Thymus (tissue), 11 donors: ENCODE data around the gene KDM8. TPM values are rescaled to one million over a fixed set of nuclear protein-coding genes. Genes with fewer than 3 reads are reported as not detected.
"Not testable (repeated sequence)": the region's sequence is repeated elsewhere in the genome, so short reads cannot be mapped to it uniquely, and the experiment has no call there.

Experiments
- DNase-seq, 9 donors: peaks; one replicate each; pipeline ENCODE4 v3.0.0-alpha.2; 2013; ENCODE audit warnings: low spot score in 9 of 9, low read depth in 6 of 9, missing footprints in 1 of 9
- H3K27ac ChIP-seq, 2 donors: one replicate each; pipeline ENCODE4 v1.5.1; 2013; ENCODE audit warnings: control low read depth in 1 of 2, low read depth in 1 of 2, low read length in 1 of 2, mild to moderate bottlenecking in 1 of 2, moderate library complexity in 1 of 2
- H3K27me3 ChIP-seq, 2 donors: one replicate each; pipeline ENCODE4 v1.5.1; 2013; ENCODE audit warnings: low read length in 1 of 2; ENCODE audit not compliant: control insufficient read depth in 2 of 2, insufficient read depth in 1 of 2
- H3K36me3 ChIP-seq, 2 donors: one replicate each; pipeline ENCODE4 v1.5.1; 2013; ENCODE audit warnings: low read length in 1 of 2, mild to moderate bottlenecking in 1 of 2, moderate library complexity in 1 of 2; ENCODE audit not compliant: control insufficient read depth in 2 of 2, insufficient read depth in 2 of 2
- H3K4me1 ChIP-seq, 2 donors: one replicate each; pipeline ENCODE4 v1.5.1; 2013; ENCODE audit warnings: low read length in 2 of 2; ENCODE audit not compliant: control insufficient read depth in 2 of 2, insufficient read depth in 2 of 2
- H3K4me3 ChIP-seq, 2 donors: one replicate each; pipeline ENCODE4 v1.5.1; 2013; ENCODE audit warnings: low read length in 2 of 2, control low read depth in 1 of 2, mild to moderate bottlenecking in 1 of 2
- H3K9me3 ChIP-seq, 2 donors: one replicate each; pipeline ENCODE4 v1.5.1; 2013; ENCODE audit warnings: low read length in 1 of 2, mild to moderate bottlenecking in 1 of 2; ENCODE audit not compliant: control insufficient read depth in 2 of 2, insufficient read depth in 1 of 2
- WGBS: extraction: QIAGEN DNeasy Blood & Tissue Kit; methylation state at CpG from one replicate; pipeline ENCODE4 v1.1.7; 2013; 5-methylcytosine and 5-hydroxymethylcytosine counted together
- polyA plus RNA-seq: library from polyadenylated mRNA; stranded (reverse); fragments of 200-250 nt; gene quantifications from one replicate; pipeline ENCODE4 v1.2.3, GENCODE V29; 2013
- total RNA-seq: library from RNA; stranded (reverse); fragments of 120-200 nt; gene quantifications from one replicate; pipeline ENCODE4 v1.2.4, GENCODE V29; 2013
- donor health status: healthy.

KDM8 gene
- total and polyA plus RNA-seq, 2 donors, result 6.2 to 7.1 TPM

DNA sequence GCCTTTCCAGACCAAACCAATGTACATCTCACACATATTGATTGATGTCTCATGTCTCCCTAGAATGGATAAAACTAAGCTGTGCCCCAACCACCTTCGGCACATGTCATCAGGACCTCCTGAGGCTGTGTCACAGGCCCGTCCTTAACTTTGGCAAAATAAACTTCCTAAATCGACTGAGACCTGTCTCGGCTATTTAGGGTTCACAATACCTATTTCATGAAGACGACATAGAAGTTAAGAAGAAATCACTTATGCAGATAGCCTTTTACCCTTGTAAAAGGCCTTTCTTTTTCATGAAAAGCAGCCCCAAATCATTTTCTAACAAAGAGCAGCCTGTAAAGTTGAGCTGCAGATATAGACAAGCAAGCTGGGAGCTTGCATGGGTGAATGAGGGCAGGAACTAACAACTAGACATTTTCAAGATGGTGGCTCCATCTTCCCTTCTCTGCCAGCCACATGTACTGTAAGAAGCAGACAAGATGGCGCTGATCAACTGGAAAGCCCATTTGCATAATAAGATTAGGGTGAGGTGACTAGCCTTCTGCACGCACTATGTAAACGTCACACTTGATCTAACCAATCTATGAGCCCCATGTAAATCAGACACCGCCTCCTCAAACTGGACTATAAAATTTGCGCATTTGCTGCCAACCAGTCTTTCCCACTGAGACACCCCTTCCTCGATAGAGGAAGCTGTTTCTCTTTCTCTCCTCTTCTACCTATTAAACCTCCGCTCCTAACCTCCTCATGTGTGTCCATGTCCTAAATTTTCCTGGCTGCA, 4.7 kb upstream of the KDM8 start:
- no peaks in the 10 kb centered on the region for H3K27me3 ChIP-seq

DNA sequence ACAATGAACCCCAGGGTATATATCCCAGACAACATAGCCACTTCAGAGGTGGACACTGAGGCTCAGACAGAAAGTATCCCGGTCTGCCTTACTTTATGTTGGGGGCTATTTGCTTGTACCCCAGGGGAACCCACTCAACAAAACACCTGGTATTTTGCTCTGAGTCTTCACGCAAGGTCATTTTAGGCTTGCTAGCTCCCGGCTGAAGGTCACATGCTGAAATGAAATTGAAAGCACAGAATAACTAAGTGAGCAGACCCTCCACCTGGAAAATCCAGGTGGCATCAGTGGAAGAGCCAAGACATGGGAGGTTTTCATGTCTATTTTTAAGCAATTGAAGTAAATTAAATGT, 4.1 kb upstream of the KDM8 start:
- WGBS, result 75% methylated on average over 3 of the region's 3 CpGs
- H3K27ac ChIP-seq, result peak overlapping the region in 1 of 2 donors; percentile 85
- no peak overlapping the region for H3K4me3 ChIP-seq
- no peaks in the 10 kb centered on the region for H3K36me3 ChIP-seq
- no peaks in the 10 kb centered on the region for H3K9me3 ChIP-seq
- peak in 1 of 9 donors; percentile 16 for DNase-seq
- H3K27me3 ChIP-seq, result no peaks in the 10 kb centered on the region
- peaks cover 14 to 35% of the 10 kb centered on the region in 2 donors for H3K4me1 ChIP-seq

More for the DNA sequence above, 4.7 kb upstream of the KDM8 start:
- WGBS, result 98% methylated on average over 12 of the region's 12 CpGs
- no peaks in the 10 kb centered on the region for H3K36me3 ChIP-seq
- no peaks in the 10 kb centered on the region for H3K9me3 ChIP-seq
- DNase-seq, result no peak
- peak overlapping the region in 1 of 2 donors; percentile 85 for H3K27ac ChIP-seq
- H3K4me3 ChIP-seq, result no peak overlapping the region
- H3K4me1 ChIP-seq, result peaks cover 13 to 31% of the 10 kb centered on the region in 2 donors

DNA sequence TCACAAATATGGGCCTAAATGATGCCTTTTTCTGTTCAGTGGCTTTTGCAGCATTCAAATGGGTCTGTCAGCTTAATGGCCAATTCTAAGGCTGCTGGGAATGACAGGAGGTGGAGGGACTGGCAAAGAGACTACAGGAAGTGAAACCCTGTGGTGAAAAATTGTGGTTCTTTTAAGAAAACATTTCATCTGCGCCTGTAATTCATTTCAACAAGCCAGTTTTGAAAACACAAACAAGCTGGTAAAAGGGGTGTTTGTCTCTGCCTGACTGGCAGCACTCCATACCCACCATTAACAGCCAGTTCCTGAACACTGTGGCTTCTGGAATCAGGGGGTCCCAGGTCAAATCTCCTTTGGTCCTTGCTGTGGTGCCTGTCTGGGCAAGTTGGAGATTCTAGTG, 3.6 kb upstream of the KDM8 start:
- peak overlapping the region; percentile 85 to 92 for H3K27ac ChIP-seq

DNA sequence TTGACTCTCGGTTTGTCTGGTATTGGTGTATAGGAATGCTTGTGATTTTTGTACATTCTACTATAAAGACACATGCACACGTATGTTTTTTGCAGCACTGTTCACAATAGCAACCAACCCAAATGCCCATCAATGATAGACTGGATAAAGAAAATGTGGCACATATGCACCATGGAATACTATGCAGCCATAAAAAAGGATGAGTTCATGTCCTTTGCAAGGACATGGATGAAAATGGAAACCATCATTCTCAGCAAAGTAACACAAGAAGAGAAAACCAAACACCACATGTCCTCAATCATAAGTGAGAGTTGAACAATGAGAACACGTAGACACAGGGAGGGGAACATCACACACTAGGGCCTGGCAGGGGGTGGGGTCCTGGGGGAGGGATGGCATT, 2.4 kb upstream of the KDM8 start:
- not testable (repeated sequence) for H3K27me3 ChIP-seq, H3K4me3 ChIP-seq, DNase-seq, H3K27ac ChIP-seq, H3K9me3 ChIP-seq, H3K36me3 ChIP-seq
- WGBS, result 96% methylated on average over 3 of the region's 3 CpGs
- H3K4me1 ChIP-seq, result peaks cover 17 to 37% of the 10 kb centered on the region in 2 donors

More for the DNA sequence above, 3.6 kb upstream of the KDM8 start:
- peak in 3 of 9 donors; percentile 39 to 80 (median 44) for DNase-seq
- no peaks in the 10 kb centered on the region for H3K36me3 ChIP-seq
- H3K27me3 ChIP-seq, result no peaks in the 10 kb centered on the region
- H3K4me1 ChIP-seq, result peaks cover 19 to 40% of the 10 kb centered on the region in 2 donors
- no peaks in the 10 kb centered on the region for H3K9me3 ChIP-seq
- WGBS, result 3% methylated on average over 1 of the region's 1 CpG
- H3K4me3 ChIP-seq, result no peak overlapping the region

DNA sequence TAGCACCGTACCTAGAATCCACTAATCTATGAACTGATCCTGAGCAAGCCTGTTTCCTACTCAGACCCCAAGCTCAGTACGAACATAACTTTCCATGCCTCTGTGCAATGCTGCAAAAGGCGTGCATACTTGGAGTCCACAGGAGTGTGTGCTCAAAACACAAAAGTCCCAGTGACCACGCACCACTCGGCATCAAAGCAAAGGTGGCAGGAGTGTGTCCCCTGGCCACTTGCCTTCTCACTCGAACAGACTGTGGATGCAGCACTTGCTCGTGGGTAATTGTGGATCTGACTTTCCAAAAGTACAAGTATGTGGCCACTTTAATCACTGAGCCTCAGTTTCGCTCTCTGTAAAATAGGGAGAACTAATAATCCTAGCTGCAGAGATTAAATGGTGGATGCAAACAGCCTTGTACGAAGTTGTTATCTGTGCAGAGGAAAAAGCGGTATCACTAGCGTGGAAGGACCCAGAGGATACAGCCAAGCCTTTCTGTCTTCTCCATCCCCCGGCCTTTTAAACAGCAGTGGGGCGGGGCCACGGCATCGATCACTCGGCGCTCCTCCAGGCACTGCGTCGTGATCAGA, 311 bp upstream of the KDM8 start:
- H3K27ac ChIP-seq, result peak overlapping the region; percentile 99 to 100
- peak in 2 of 9 donors; percentile 92 for DNase-seq
- peak overlapping the region; percentile 90 to 97 for H3K4me3 ChIP-seq
- 27% methylated on average over 19 of the region's 19 CpGs for WGBS
- no peaks in the 10 kb centered on the region for H3K27me3 ChIP-seq
- H3K36me3 ChIP-seq, result no peaks in the 10 kb centered on the region
- H3K4me1 ChIP-seq, result peaks cover 14 to 31% of the 10 kb centered on the region in 2 donors
- no peaks in the 10 kb centered on the region for H3K9me3 ChIP-seq

DNA sequence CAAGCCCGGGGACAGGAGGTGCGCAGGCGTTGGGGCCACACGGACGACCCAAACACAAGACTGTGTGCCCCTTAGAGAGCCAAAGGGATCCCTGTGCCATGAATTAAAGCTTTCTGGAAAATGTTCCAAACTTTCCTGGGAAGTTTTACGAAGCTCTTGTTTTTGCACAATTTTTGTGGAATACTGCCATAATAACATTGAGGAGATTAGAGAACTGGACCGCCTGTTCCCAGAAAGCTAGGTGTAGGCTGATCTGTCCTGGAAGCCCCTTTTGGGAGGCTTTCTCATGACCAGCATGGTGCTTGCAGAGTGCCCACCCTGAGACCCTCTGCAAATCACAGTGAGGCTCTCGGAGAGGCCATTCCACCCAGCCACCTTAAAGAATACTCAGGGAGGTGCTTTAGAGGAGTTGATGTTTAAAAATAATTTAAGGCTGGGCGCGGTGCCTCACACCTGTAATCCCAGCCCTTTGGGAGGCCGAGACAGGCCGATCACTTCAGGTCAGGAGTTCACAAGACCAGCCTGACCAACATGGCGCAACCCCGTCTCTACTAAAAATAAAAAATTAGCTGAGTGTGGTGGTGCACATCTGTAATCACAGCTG, 1.1 kb downstream of the KDM8 start:
- H3K27me3 ChIP-seq, result no peaks in the 10 kb centered on the region
- no peaks in the 10 kb centered on the region for H3K9me3 ChIP-seq
- DNase-seq, result no peak
- 67% methylated on average over 14 of the region's 14 CpGs for WGBS
- H3K27ac ChIP-seq, result peak overlapping the region; percentile 99 to 100
- peak overlapping the region; percentile 90 to 97 for H3K4me3 ChIP-seq
- peaks cover 12 to 23% of the 10 kb centered on the region in 2 donors for H3K4me1 ChIP-seq
- no peaks in the 10 kb centered on the region for H3K36me3 ChIP-seq

DNA sequence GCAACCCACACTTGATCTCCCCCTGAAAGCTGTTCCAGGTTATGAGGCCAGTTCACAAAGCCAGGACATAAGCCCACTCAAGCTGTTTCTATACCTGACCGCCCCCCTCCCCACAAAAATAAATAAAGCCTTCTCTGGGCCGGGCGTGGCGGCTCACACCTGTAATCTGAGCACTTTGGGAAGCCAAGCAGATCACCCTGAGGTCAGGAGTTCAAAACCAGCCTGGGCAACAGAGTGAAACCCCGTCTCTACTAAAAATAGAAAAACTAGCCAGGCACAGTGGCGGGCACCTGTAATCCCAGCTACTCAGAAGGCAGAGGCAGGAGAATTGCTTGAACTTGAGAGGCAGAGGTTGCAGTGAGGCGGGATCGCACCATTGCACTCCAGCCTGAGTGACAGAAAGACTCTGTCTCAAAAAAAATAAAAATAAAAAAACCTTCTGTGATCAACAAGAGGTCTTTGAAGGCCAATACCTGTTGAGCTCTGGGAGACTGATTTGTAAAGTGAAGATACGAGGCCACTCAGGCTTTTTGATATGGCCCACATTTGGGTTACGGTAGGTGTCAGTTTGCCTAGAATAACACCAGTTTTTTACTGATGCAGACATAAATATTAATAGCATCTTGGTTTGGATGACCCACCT, 2.2 kb downstream of the KDM8 start:
- DNase-seq, result no peak
- no peak overlapping the region for H3K4me3 ChIP-seq
- H3K27ac ChIP-seq, result no peak overlapping the region
- H3K4me1 ChIP-seq, result peaks cover 6 to 19% of the 10 kb centered on the region in 2 donors
- peaks cover 3 to 9% of the 10 kb centered on the region in 2 donors for H3K36me3 ChIP-seq
- H3K9me3 ChIP-seq, result no peaks in the 10 kb centered on the region
- 99% methylated on average over 10 of the region's 10 CpGs for WGBS
- no peaks in the 10 kb centered on the region for H3K27me3 ChIP-seq

DNA sequence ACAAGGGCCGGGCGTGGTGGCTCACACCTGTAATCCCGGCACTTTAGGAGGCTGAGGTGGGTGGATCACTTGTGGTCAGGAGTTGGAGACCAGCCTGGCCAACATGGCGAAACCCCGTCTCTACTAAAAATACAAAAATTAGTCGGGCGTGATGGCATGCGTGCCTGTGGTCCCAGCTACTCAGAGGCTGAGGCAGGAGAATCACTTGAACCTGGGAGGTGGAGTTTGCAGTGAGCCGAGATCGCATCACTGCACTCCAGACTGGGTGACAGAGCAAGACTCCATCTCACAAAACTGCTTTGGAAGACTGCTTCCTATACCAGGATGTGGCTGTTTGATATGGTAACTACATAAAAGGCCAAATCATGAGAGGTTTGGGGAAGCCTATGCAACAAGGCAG, 3.8 kb downstream of the KDM8 start:
- not testable (repeated sequence) for H3K4me3 ChIP-seq, H3K27me3 ChIP-seq, DNase-seq, H3K9me3 ChIP-seq, H3K27ac ChIP-seq
- peaks cover 11 to 17% of the 10 kb centered on the region in 2 donors for H3K36me3 ChIP-seq
- peaks cover 6 to 21% of the 10 kb centered on the region in 2 donors for H3K4me1 ChIP-seq
- WGBS, result 96% methylated on average over 10 of the region's 10 CpGs
